CD8-positive, alpha-beta memory T cell (primary cell): ENCODE measurements around the gene KAT5. TPM values are rescaled to one million over a fixed set of nuclear protein-coding genes. Genes with fewer than 3 reads are reported as not detected.
"Not testable (repeated sequence)": the region's sequence is repeated elsewhere in the genome, so short reads cannot be mapped to it uniquely, and the experiment has no call there.

Source experiments
- CTCF ChIA-PET: fragments of 350-600 bp; sonication (Branson Sonifier 250); formaldehyde crosslinking; loops from one replicate; lab custom pipeline; 2021; ENCODE audit warnings: antibody characterized with exemption; lab: Charles Lee
- POLR2A ChIA-PET: fragments of 350-600 bp; sonication (Branson Sonifier 250); formaldehyde crosslinking; loops from one replicate; lab custom pipeline; 2021; ENCODE audit warnings: antibody characterized with exemption; lab: Charles Lee
- DNase-seq, 5 donors: peaks; one replicate each; pipeline versions ENCODE4 v3.0.0 to v3.0.0-alpha.2; 2020 to 2022; ENCODE audit warnings: mixed read lengths in 1 of 5
- H3K27ac ChIP-seq: one replicate; pipeline ENCODE4 v1.7.0; 2013; ENCODE audit warnings: low read depth, mild to moderate bottlenecking, low read length, moderate library complexity
- H3K27me3 ChIP-seq: 2 replicates; pipeline ENCODE4 v1.7.0; 2013; ENCODE audit warnings: low read length, mild to moderate bottlenecking; ENCODE audit not compliant: insufficient read depth, poor library complexity, severe bottlenecking
- H3K36me3 ChIP-seq: 2 replicates; pipeline ENCODE4 v1.7.0; 2013; ENCODE audit warnings: mild to moderate bottlenecking, low read length, moderate library complexity; ENCODE audit not compliant: insufficient read depth
- H3K4me1 ChIP-seq: 2 replicates; pipeline ENCODE4 v1.7.0; 2013; ENCODE audit warnings: mild to moderate bottlenecking, low read length, moderate library complexity; ENCODE audit not compliant: insufficient read depth
- H3K4me3 ChIP-seq: 2 replicates; pipeline ENCODE4 v1.7.0; 2013; ENCODE audit warnings: mild to moderate bottlenecking, low read length
- H3K9me3 ChIP-seq: 2 replicates; pipeline ENCODE4 v1.7.0; 2013; ENCODE audit warnings: mild to moderate bottlenecking, low read length
- H3K27ac Mint-ChIP-seq, 8 donors: one replicate each; pipeline ENCODE4 v1.8.0; 2020 to 2021; ENCODE audit warnings: mixed read lengths in 8 of 8, mild to moderate bottlenecking in 6 of 8, inconsistent platforms in 3 of 8, moderate library complexity in 3 of 8
- H3K27me3 Mint-ChIP-seq, 2 donors: one replicate each; pipeline ENCODE4 v1.8.0; 2020 to 2021; ENCODE audit warnings: mixed read lengths in 2 of 2, mild to moderate bottlenecking in 1 of 2, moderate library complexity in 1 of 2
- H3K36me3 Mint-ChIP-seq, 3 donors: one replicate each; pipeline ENCODE4 v1.8.0; 2020 to 2021; ENCODE audit warnings: mixed read lengths in 3 of 3, inconsistent platforms in 1 of 3, mild to moderate bottlenecking in 1 of 3
- H3K4me1 Mint-ChIP-seq, 3 donors: one replicate each; pipeline ENCODE4 v1.8.0; 2020 to 2021; ENCODE audit warnings: mixed read lengths in 3 of 3, inconsistent platforms in 1 of 3, mild to moderate bottlenecking in 1 of 3
- H3K4me3 Mint-ChIP-seq, 7 donors: one replicate each; pipeline ENCODE4 v1.8.0; 2020 to 2021; ENCODE audit warnings: mixed read lengths in 7 of 7, mild to moderate bottlenecking in 6 of 7, moderate library complexity in 4 of 7, inconsistent platforms in 2 of 7
- H3K9me3 Mint-ChIP-seq, 5 donors: one replicate each; pipeline ENCODE4 v1.8.0; 2020 to 2022; ENCODE audit warnings: mixed read lengths in 5 of 5, mild to moderate bottlenecking in 3 of 5, moderate library complexity in 2 of 5, inconsistent platforms in 1 of 5
- polyA plus RNA-seq: library from polyadenylated mRNA; unstranded; fragments of 300-500 nt; fragmentation: Illumina TruSeq; gene quantifications from one replicate; pipeline ENCODE4 v1.2.3, GENCODE V29; 2021
- total RNA-seq, 2 experiments: library from RNA; stranded (reverse); gene quantifications; one replicate each; pipeline ENCODE4 v1.2.3, GENCODE V29; 2021

The KAT5 gene
- total and polyA plus RNA-seq, 3 experiments from 2014 or later = 49.5 to 87.1 (median 79.9) TPM

DNA sequence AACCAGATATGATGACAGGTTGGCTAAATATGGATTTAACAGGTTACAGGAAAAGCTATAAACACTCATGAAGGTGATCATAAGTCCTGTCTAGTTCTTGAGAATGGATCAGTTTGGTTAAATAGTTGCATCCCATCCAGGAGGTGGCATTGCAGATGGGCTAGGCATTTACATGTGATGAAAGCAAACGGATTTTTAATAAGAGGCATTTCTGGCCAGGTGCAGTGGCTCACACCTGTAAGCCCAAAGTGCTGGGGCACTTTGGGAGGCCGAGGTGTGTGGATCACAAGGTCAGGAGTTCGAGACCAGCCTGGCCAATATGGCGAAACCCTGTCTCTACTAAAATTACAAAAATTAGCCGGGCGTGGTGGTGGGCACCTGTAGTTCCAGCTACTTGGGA, 28.6 kb upstream of the KAT5 start:
- H3K27ac ChIP-seq, DNase-seq, H3K36me3 Mint-ChIP-seq, H3K4me1 Mint-ChIP-seq, H3K4me3 Mint-ChIP-seq, POLR2A ChIA-PET, H3K9me3 Mint-ChIP-seq, H3K36me3 ChIP-seq, H3K4me3 ChIP-seq, H3K9me3 ChIP-seq, H3K4me1 ChIP-seq, H3K27me3 ChIP-seq, H3K27ac Mint-ChIP-seq: not testable (repeated sequence)
- CTCF ChIA-PET = interaction anchor here (0.9 to 1.3 kb wide), 2 partner anchors 125 to 143 kb away, joined by 3 read pairs; no protein-coding TSS in a partner anchor
- peaks cover 6 to 16% of the 10 kb centered on the region in 2 donors for H3K27me3 Mint-ChIP-seq

- no peaks in the 10 kb centered on the region for H3K36me3 ChIP-seq
- ChIA-PET POLR2A (no interaction called here), CTCF (no interaction called here)
- no peaks in the 10 kb centered on the region for H3K27me3 ChIP-seq
- Mint-ChIP-seq H3K4me3 (no peak overlapping the region), H3K27ac (no peak overlapping the region), H3K36me3 (no peaks in the 10 kb centered on the region), H3K4me1 (no peaks in the 10 kb centered on the region), H3K27me3 (peaks cover 6 to 19% of the 10 kb centered on the region in 2 donors), H3K9me3 (no peaks in the 10 kb centered on the region)
- H3K27ac ChIP-seq = no peak overlapping the region
- H3K4me3 ChIP-seq = no peak overlapping the region
- H3K9me3 ChIP-seq = no peaks in the 10 kb centered on the region
- H3K4me1 ChIP-seq = no peaks in the 10 kb centered on the region
- DNase-seq = no peak
Observed at GRCh38 chr11:65685981-65686380, 26.1 kb upstream of the KAT5 start.

DNA sequence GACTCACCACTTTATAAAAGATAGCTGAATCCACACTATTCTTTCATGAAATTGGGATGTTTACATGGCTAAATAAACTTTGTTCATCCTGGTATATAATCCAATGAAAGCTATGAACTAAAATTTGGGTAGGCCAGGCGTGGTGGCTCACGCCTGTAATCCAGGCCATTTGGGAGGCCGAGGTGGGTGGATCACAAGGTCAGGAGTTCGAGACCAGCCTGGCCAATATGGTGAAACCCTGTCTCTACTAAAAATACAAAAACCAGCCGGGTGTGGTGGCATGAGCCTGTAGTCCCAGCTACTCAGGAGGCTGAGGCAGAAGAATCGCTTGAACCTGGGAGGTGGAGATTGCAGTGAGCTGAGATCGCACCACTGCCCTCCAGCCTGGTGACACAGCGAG, 20.2 kb upstream of the KAT5 start:
- H3K4me3 ChIP-seq, H3K4me1 Mint-ChIP-seq, DNase-seq, H3K27ac Mint-ChIP-seq, H3K4me3 Mint-ChIP-seq, H3K9me3 Mint-ChIP-seq, H3K27me3 ChIP-seq, H3K27me3 Mint-ChIP-seq, H3K4me1 ChIP-seq, H3K36me3 ChIP-seq, H3K9me3 ChIP-seq, H3K36me3 Mint-ChIP-seq: not testable (repeated sequence)
- POLR2A ChIA-PET = interaction anchor here (0.6 kb wide), 1 partner anchor 94 kb away, joined by 3 read pairs; no protein-coding TSS in a partner anchor
- H3K27ac ChIP-seq = peak overlapping the region; percentile 48
- CTCF ChIA-PET = interaction anchor here (1.0 kb wide), 1 partner anchor 26 kb away, joined by 4 read pairs; no protein-coding TSS in a partner anchor

DNA sequence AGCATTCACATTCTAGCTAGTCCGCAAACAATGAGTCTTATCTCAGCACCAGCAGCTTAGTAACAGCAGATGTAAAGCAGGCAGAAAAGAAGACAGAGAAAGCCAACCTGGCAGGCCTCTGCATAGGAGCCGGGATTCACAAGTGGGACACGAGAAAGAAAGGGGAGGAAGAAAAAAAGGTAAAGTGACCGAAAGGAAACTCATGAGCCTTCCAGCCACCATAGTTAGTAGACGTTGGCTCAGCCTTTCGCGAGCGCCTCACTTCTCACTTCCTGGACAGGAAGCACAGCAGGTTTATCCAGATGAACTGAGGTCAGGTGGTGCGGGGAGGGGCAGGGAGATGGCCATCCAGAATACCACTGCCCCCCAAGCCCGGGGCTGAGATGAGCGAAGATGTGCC, 19.7 kb upstream of the KAT5 start:
- Histone ChIP-seq H3K27ac (peak overlapping the region; percentile 48), H3K9me3 (no peaks in the 10 kb centered on the region), H3K4me3 (no peak overlapping the region), H3K36me3 (no peaks in the 10 kb centered on the region), H3K4me1 (no peaks in the 10 kb centered on the region), H3K27me3 (no peaks in the 10 kb centered on the region)
- H3K4me3 Mint-ChIP-seq = no peak overlapping the region
- no peak for DNase-seq
- peaks cover 0 to 3% of the 10 kb centered on the region in 2 donors for H3K27me3 Mint-ChIP-seq
- no peaks in the 10 kb centered on the region for H3K36me3 Mint-ChIP-seq
- no peaks in the 10 kb centered on the region for H3K9me3 Mint-ChIP-seq
- ChIA-PET CTCF (interaction anchor here (0.7 kb wide), 1 partner anchor 409 kb away, joined by 3 read pairs; no protein-coding TSS in a partner anchor), POLR2A (no interaction called here)
- no peak overlapping the region for H3K27ac Mint-ChIP-seq
- no peaks in the 10 kb centered on the region for H3K4me1 Mint-ChIP-seq

DNA sequence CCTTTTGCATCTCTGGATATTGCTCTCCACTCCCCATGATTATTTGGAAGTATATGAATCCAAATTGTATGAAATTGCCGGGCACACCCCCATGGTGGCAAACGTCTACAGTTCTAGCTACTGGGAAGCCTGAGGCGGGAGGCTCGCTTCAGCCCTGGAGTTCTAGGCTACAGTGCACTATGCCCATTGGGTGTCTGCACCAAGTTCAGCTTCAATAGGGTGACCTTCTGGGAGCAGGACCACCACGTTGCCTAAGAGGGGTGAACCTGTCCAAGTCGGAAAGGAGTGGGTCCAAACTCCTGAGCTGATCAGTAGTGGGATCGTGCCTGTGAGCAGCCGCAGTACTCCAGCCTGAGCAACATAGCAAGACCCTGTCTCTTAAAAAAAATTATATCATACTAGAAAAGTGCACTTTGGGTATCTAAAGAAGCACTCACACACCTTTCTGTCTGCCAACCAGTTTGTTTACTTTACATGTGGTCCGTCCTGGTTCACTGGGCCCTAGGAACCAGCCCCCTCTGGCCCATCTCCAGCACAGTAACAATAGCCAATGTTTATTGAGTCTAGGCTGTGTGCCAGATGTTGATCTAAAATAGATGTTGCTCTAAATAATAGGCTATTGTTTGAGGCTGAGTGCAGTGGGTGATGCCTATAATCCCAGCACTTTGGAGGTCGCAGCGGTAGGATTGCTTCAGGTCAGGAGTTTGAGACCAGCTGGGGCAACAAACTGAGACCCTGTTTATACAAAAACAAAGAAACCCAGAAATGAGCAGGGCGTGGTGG, 16.4 kb upstream of the KAT5 start:
- Histone ChIP-seq H3K27ac (no peak overlapping the region), H3K27me3 (no peaks in the 10 kb centered on the region), H3K4me1 (no peaks in the 10 kb centered on the region), H3K36me3 (no peaks in the 10 kb centered on the region), H3K9me3 (no peaks in the 10 kb centered on the region), H3K4me3 (no peak overlapping the region)
- no peak overlapping the region for H3K27ac Mint-ChIP-seq
- peaks cover 0 to 4% of the 10 kb centered on the region in 2 donors for H3K27me3 Mint-ChIP-seq
- CTCF ChIA-PET = interaction anchor here (0.8 to 1.0 kb wide), 2 partner anchors 45 to 193 kb away, joined by 3 read pairs; partner anchors contain the start of gene FIBP
- no peak for DNase-seq
- no peaks in the 10 kb centered on the region for H3K36me3 Mint-ChIP-seq
- no peaks in the 10 kb centered on the region for H3K9me3 Mint-ChIP-seq
- H3K4me3 Mint-ChIP-seq = no peak overlapping the region
- POLR2A ChIA-PET = interaction anchor here (0.5 kb wide), 1 partner anchor 127 kb away, joined by 4 read pairs; no protein-coding TSS in a partner anchor
- no peaks in the 10 kb centered on the region for H3K4me1 Mint-ChIP-seq

- no peak overlapping the region for H3K4me3 Mint-ChIP-seq
- POLR2A ChIA-PET = interaction anchor here (0.7 kb wide), 1 partner anchor 58 kb away, joined by 3 read pairs; no protein-coding TSS in a partner anchor
- Histone ChIP-seq H3K9me3 (no peaks in the 10 kb centered on the region), H3K4me1 (no peaks in the 10 kb centered on the region), H3K4me3 (no peak overlapping the region), H3K36me3 (no peaks in the 10 kb centered on the region), H3K27ac (no peak overlapping the region), H3K27me3 (no peaks in the 10 kb centered on the region)
- peaks cover 0 to 4% of the 10 kb centered on the region in 2 donors for H3K27me3 Mint-ChIP-seq
- no peaks in the 10 kb centered on the region for H3K36me3 Mint-ChIP-seq
- no peaks in the 10 kb centered on the region for H3K9me3 Mint-ChIP-seq
- no peaks in the 10 kb centered on the region for H3K4me1 Mint-ChIP-seq
- no peak for DNase-seq
- CTCF ChIA-PET = interaction anchor here (1.1 kb wide), 1 partner anchor 15 kb away, joined by 3 read pairs; the partner anchor contains the start of gene KAT5
- peak overlapping the region in 1 of 8 donors; percentile 82 for H3K27ac Mint-ChIP-seq
Observed at GRCh38 chr11:65696802-65697552, 15.1 kb upstream of the KAT5 start.

- Mint-ChIP-seq H3K36me3 (no peaks in the 10 kb centered on the region), H3K9me3 (no peaks in the 10 kb centered on the region), H3K4me1 (no peaks in the 10 kb centered on the region), H3K27me3 (peaks cover 4 to 6% of the 10 kb centered on the region in 2 donors), H3K27ac (peak overlapping the region in 1 of 8 donors; percentile 62), H3K4me3 (no peak overlapping the region)
- no peak overlapping the region for H3K4me3 ChIP-seq
- CTCF ChIA-PET = no interaction called here
- no peaks in the 10 kb centered on the region for H3K36me3 ChIP-seq
- H3K27me3 ChIP-seq = no peaks in the 10 kb centered on the region
- no peaks in the 10 kb centered on the region for H3K4me1 ChIP-seq
- no peaks in the 10 kb centered on the region for H3K9me3 ChIP-seq
- no peak overlapping the region for H3K27ac ChIP-seq
- DNase-seq = no peak
- POLR2A ChIA-PET = no interaction called here
Observed at GRCh38 chr11:65698205-65698604, 13.8 kb upstream of the KAT5 start.

- no peaks in the 10 kb centered on the region for H3K27me3 ChIP-seq
- H3K27ac ChIP-seq = no peak overlapping the region
- H3K27ac Mint-ChIP-seq = no peak overlapping the region
- H3K9me3 ChIP-seq = no peaks in the 10 kb centered on the region
- H3K4me1 ChIP-seq = no peaks in the 10 kb centered on the region
- POLR2A ChIA-PET = no interaction called here
- H3K36me3 ChIP-seq = no peaks in the 10 kb centered on the region
- H3K36me3 Mint-ChIP-seq = no peaks in the 10 kb centered on the region
- no peak overlapping the region for H3K4me3 ChIP-seq
- DNase-seq = no peak
- H3K4me1 Mint-ChIP-seq = no peaks in the 10 kb centered on the region
- H3K4me3 Mint-ChIP-seq = no peak overlapping the region
- H3K27me3 Mint-ChIP-seq = peaks cover 4 to 6% of the 10 kb centered on the region in 2 donors
- CTCF ChIA-PET = no interaction called here
- H3K9me3 Mint-ChIP-seq = no peaks in the 10 kb centered on the region
Observed at GRCh38 chr11:65699306-65699705, 12.7 kb upstream of the KAT5 start.
